Urinary bladder (tissue), 4 donors: ENCODE measurements around the gene CCDC57. TPM values are rescaled to one million over a fixed set of nuclear protein-coding genes. Genes with fewer than 3 reads are reported as not detected.
A peak's percentile ranks its signal among the peaks of the same experiment; 100 is the strongest.
"Not testable (repeated sequence)": the region's sequence is repeated elsewhere in the genome, so short reads cannot be mapped to it uniquely, and the experiment has no call there.

Experiments
- DNase-seq: peaks from one replicate; pipeline ENCODE4 v3.0.0-alpha.2; 2015; ENCODE audit errors: extremely low spot score
- H3K27ac ChIP-seq: one replicate; pipeline ENCODE4 v1.5.1; 2013; ENCODE audit warnings: low read depth, mild to moderate bottlenecking, moderate library complexity
- H3K36me3 ChIP-seq: one replicate; pipeline ENCODE4 v1.6.1; 2013; ENCODE audit warnings: mild to moderate bottlenecking, moderate library complexity; ENCODE audit not compliant: insufficient read depth
- H3K4me1 ChIP-seq: one replicate; pipeline ENCODE4 v1.6.1; 2013; ENCODE audit warnings: mild to moderate bottlenecking, moderate library complexity; ENCODE audit not compliant: insufficient read depth
- H3K4me3 ChIP-seq: one replicate; pipeline ENCODE4 v1.5.1; 2013; ENCODE audit warnings: low read depth, low read length
- WGBS: extraction: QIAGEN DNeasy Blood & Tissue Kit; methylation state at CpG from one replicate; pipeline ENCODE4 v1.1.7; 2013; 5-methylcytosine and 5-hydroxymethylcytosine counted together
- polyA plus RNA-seq: library from polyadenylated mRNA; stranded (reverse); fragments of 200-250 nt; gene quantifications from one replicate; pipeline ENCODE4 v1.2.3, GENCODE V29; 2013
- total RNA-seq: library from RNA; depleted of rRNA; stranded (reverse); fragments of >200 nt; gene quantifications from one replicate; pipeline ENCODE4 v1.2.3, GENCODE V29; 2014
- donor health status: healthy with polysubstance abuse.
- donor health status: healthy.

CCDC57 gene
- total and polyA plus RNA-seq, 2 donors = 23.7 to 25.9 TPM

DNA sequence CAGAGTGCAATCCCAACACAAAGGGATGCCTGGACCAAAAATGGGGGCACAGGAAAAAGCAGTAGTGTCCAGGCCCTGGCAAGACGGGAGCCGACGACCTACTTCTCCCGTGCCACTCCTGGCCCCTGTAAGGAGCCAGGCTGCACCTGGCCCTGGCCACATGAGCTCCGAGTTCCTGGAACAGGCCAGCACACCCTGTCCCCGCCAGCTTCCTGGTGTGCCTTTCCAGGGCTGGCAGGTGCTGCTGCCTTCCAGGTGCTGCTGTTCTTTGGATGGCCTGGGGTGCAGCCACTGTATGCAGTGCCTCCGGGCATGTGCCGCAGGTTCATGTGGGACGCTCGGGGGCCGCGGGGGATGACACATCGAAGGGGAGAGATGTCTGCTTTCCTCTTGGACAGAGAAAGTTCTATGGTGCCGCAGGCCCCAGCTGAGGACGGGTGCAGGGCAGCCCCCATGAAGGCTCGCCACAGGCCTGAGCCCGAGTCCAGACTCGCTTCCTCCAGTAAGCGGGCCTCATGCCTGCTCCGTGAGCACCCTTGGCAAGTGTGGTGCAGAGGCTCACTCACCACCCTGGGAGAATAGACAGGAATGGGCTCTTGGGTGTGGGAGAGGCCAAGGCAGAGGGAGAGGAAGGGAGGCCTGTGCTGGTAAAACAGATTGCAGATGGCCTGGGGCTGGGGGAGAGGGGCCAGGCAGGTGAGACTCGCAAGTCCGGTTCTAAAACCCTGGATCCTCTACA lies 59.9 kb downstream of the CCDC57 start:
- 89% methylated on average over 22 of the region's 22 CpGs for WGBS
- Histone ChIP-seq H3K4me1 (no peaks in the 10 kb centered on the region), H3K36me3 (no peaks in the 10 kb centered on the region), H3K27ac (no peak overlapping the region), H3K4me3 (no peak overlapping the region)
- no peak for DNase-seq

DNA sequence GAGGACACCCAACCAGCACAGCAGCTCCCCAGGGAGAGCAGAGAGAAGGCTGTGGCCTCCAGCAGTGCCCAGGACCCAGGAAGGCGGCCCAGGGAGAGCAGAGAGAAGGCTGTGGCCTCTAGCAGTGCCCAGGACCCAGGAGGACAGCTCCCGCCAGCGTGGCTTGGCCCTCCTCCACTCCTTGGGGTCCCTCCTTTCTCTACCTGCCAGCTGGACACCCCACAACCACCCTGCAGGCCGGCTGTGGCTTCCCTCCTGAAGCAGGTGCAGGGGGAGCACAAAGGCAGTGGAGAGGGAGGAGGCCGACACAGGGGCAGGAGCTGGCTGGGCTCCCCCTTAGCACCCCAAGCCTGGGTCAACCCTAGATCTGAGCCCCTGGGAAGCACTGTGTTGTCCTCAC lies 60.5 kb downstream of the CCDC57 start:
- Histone ChIP-seq H3K36me3 (no peaks in the 10 kb centered on the region), H3K4me3 (no peak overlapping the region), H3K27ac (no peak overlapping the region), H3K4me1 (no peaks in the 10 kb centered on the region)
- WGBS = 90% methylated on average over 5 of the region's 5 CpGs
- DNase-seq = no peak

DNA sequence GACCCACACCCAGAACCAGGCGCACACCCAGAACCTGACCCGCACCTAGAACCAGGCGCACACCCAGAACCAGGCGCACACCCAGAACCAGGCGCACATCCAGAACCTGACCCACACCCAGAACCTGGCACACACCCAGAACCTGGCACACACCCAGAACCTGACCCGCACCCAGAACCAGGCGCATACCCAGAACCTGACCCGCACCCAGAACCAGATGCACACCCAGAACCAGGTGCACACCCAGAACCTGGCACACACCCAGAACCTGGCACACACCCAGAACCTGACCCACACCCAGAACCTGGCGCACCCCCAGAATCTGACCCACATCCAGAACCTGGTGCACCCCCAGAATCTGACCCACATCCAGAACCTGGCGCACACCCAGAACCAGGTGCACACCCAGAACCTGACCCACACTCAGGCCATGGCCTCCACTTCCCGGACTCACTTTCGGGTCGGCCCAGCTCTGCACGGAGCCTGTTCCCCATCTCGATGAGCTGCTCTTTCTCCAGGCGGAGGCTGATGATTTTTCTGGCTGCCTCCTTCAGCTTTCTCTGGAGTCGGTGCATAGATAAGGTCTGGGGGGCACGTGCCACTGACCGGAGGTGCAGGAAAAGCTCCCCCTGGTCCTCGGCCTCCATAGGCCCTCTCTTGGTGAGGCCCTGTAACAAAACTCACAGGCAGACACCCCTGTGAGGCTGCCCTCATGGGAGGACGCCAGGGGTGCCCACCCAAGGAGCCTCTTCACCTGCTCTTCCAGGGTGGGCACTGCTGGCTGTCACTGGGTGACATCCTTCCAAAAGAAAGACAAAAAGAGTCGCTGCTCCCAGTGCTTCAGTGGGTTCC lies 61.3 kb downstream of the CCDC57 start:
- Histone ChIP-seq H3K4me1 (no peaks in the 10 kb centered on the region), H3K36me3 (no peaks in the 10 kb centered on the region), H3K27ac (no peak overlapping the region), H3K4me3 (no peak overlapping the region)
- 90% methylated on average over 22 of the region's 22 CpGs for WGBS
- no peak for DNase-seq

DNA sequence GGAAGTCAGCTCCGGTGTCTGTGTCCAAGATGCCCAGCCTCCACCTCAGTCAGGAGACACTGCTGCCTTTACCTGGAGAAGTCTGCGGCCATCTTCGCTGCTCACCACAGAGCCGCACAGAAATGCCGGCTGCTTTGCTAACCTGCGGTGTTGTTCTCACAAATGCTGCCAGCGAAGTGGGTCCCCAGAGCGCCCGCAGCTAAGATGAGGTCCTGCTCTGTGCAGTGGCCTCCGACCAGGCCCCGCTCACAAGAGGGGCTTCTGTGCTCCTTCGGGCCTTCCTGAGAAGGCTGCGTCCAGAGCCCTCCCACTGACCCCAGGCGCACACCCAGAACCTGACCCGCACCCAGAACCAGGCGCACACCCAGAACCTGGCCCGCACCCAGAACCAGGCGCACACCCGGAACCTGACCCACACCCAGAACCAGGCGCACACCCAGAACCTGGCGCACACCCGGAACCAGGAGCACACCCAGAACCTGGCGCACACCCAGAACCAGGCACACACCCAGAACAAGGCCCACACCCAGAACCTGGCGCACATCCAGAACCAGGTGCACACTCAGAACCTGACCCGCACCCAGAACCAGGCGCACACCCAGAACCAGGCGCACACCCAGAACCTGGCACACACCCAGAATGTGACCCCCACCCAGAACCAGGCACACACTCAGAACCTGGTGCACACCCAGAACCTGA lies 63.1 kb downstream of the CCDC57 start:
- DNase-seq = no peak
- Histone ChIP-seq H3K36me3 (no peaks in the 10 kb centered on the region), H3K4me3 (no peak overlapping the region), H3K4me1 (no peaks in the 10 kb centered on the region), H3K27ac (no peak overlapping the region)
- 93% methylated on average over 27 of the region's 27 CpGs for WGBS

DNA sequence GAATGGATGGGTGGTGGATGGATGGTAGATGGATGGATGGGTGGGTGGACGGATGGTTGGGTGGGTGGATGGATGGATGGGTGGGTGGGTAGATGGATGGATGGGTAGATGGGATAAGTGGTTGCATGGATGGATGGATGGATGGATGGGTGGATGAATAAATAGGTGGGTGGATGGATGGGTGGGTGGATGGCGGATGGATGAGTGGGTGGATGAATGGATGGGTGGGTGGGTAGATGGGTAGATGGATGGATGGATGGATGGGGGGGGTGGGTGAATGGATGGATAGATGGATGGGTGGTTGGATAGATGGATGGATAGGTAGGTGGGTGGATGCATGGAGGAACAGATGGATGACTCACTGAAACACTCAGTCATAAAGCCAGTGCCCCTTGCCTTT lies 63.6 kb downstream of the CCDC57 start:
- H3K36me3 ChIP-seq = no peaks in the 10 kb centered on the region
- no peak overlapping the region for H3K4me3 ChIP-seq
- DNase-seq = no peak
- WGBS = 98% methylated on average over 2 of the region's 2 CpGs
- no peak overlapping the region for H3K27ac ChIP-seq
- H3K4me1 ChIP-seq = no peaks in the 10 kb centered on the region

DNA sequence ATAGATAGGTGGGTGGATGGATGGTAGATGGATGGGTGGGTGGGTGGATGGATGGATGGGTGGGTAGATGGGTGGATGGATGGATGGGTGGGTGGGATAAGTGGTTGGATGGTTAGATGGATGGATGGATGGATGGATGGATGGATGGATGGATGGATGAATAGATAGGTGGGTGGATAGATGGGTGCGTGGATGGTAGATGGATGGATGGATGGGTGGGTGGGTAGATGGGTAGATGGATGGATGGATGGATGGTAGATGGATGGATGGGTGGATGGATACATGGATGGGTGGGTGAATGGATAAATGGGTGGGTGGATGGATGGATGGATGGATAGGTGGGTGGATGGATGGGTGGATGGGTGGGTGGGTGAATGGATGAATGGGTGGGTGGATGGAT lies 64.6 kb downstream of the CCDC57 start:
- DNase-seq = no peak
- H3K4me3 ChIP-seq = no peak overlapping the region
- 100% methylated on average over 1 of the region's 1 CpG for WGBS
- H3K4me1 ChIP-seq = no peaks in the 10 kb centered on the region
- H3K36me3 ChIP-seq = no peaks in the 10 kb centered on the region
- no peak overlapping the region for H3K27ac ChIP-seq

DNA sequence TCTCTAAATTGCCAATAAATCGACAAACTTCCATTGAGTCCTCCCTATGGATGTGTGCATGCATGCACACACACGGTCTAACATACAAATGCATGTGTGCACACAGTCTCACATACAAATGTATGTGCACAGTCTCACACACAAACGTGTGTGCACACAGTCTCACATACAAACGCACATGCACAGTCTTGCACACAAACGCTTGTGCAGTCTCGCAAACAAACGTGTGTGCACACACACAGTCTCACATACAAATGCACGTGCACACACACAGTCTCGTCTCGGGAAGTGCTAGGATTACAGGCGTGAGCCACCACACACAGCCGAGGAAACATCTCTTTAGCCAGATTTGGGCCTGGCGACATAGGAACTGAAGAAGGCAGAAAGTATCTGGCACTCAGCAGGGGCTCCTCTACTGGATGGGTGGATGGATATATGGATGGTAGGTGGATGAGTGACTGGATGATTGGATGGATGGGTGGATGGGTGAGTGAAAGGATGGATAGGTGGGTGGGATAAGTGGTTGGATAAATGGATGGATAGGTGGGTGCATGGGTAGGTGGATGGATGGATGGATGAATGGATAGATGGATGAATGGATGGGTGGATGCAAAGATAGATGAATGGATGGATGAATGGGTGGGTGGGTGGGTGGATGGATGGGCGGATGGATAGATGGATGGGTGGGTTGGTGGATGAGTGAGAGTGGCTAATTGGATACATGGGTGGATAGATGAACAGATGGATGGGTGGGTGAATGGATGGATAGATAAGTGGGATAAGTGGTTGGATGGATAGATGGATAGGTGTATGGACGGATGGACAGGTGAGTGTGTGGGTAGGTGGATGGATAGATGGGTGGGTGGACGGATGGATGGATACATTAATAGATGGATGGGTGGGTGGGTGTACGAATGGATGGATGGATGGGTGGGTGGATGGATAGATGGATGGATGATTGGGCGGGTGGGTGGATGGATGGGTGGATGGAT lies 65.7 kb downstream of the CCDC57 start:
- H3K27ac ChIP-seq = no peak overlapping the region
- no peaks in the 10 kb centered on the region for H3K36me3 ChIP-seq
- no peak for DNase-seq
- 88% methylated on average over 18 of the region's 18 CpGs for WGBS
- H3K4me1 ChIP-seq = no peaks in the 10 kb centered on the region
- H3K4me3 ChIP-seq = no peak overlapping the region

DNA sequence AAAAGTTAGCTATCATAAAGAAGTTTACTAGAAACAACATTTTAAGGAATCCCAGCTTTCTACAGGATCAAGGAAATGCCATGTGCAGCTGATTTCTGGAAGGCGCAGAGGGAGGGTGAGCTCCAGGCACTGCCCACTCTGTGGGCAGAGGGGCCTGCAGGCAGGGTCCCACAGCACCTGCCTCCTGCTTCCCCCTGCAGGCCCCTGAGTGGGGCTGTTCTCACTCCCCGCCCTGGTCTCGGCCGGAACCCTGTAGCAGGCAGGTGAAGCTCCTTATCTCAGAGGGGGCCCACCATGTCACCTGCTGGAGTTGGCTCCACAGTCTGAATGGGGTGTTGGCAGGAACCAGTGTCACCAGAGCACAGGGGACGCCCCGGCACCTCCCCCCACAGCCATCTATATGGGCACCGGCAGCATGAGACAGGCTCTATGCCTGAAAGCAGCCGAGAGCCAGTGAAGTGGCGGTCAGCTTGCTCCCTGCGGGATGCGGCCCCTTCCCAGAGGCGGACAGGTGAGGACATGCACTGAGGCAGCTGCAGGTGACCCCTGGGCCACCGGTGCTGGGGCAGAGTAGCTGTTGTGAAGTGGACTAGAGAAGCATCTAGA lies 67.0 kb downstream of the CCDC57 start:
- Histone ChIP-seq H3K4me3 (no peak overlapping the region), H3K4me1 (no peaks in the 10 kb centered on the region), H3K27ac (no peak overlapping the region), H3K36me3 (no peaks in the 10 kb centered on the region)
- no peak for DNase-seq
- WGBS = 90% methylated on average over 13 of the region's 13 CpGs

DNA sequence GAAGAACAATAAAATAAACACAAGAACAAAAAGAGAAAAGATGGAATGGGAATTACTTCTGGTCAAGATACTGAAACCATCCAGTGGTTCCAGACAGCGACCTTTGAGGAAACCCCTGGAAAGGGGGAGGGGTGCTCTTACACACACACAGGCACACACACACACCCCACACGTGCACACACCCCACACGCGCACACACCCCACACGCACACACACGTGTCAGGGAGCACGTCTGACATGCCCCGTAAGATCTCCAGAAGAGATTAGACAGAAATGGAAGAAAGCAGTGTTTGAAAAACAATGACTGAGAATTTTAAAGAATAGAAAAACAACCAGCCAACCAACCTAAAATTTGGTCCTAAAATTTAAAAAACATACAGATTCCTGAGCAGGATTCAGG lies 69.3 kb downstream of the CCDC57 start:
- Histone ChIP-seq H3K4me3 (no peak overlapping the region), H3K36me3 (no peaks in the 10 kb centered on the region), H3K27ac (no peak overlapping the region), H3K4me1 (no peaks in the 10 kb centered on the region)
- 80% methylated on average over 8 of the region's 8 CpGs for WGBS
- no peak for DNase-seq

DNA sequence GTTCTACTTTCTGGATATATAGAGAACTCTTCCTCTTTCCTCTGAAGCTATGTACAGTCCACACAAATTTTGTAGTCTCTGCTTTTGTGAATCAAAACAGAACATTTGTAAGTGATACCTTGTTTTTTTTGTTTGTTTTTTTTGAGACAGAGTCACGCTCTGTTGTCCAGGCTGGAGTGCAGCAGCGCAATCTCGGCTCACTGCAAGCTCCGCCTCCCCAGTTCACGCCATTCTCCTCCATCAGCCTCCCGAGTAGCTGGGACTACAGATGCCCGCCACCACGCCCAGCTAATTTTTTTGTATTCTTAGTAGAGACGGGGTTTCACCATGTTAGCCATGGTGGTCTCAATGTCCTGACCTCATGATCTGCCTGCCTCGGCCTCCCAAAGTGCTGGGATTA lies 72.7 kb downstream of the CCDC57 start:
- H3K27ac ChIP-seq, H3K4me3 ChIP-seq, DNase-seq, H3K4me1 ChIP-seq, H3K36me3 ChIP-seq: not testable (repeated sequence)
- WGBS = 92% methylated on average over 10 of the region's 10 CpGs

DNA sequence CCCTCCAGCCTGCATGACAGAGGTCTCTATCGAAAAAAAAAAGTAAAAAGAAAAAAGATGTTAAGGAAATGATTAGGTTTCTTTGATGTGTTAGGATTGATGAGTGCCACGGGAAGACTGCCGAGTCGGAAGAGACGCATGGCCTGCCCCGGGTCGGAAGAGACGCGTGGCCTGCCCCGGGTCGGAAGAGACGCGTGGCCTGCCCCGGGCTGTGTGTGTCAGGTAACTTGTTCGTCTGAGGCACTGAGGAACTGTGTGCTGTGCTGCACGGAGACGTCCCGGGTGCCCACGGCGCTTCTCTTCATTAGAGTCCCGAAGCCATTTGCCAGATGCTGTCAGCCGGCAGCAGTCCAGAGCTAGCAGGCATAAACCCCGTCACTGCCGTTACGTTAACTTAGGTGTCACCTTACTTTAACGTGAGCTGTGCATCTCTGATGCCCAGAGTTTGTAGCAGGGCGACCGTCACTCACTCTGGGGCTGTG lies 74.1 kb downstream of the CCDC57 start:
- Histone ChIP-seq H3K36me3 (no peaks in the 10 kb centered on the region), H3K4me1 (no peaks in the 10 kb centered on the region), H3K4me3 (no peak overlapping the region), H3K27ac (no peak overlapping the region)
- DNase-seq = no peak
- WGBS = 92% methylated on average over 28 of the region's 28 CpGs

DNA sequence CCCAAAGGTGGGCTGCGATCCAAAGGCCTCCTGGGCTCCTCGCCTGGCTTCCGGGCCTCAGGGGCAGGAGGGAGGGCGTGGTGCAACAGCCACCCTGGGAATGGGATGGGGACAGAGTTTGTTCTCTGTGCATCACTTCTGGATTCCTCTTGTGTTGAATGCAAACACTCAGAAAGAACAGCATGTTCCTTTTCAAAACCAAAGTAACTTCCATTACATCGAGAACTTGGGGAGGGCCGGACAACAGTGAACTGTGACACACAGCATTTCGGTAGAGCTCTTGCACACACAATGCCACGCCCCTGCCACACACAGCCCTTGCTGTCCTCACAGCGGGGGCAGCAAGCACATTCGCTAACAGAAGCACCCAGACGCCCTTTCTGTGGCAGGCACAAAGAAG lies 78.5 kb downstream of the CCDC57 start:
- WGBS = 92% methylated on average over 11 of the region's 11 CpGs
- Histone ChIP-seq H3K36me3 (no peaks in the 10 kb centered on the region), H3K4me3 (no peak overlapping the region), H3K27ac (peak overlapping the region; percentile 88), H3K4me1 (no peaks in the 10 kb centered on the region)
- DNase-seq = no peak
